Fibroblast of skin of scalp (primary cell): ENCODE measurements around the gene ZDHHC18.
"Not testable (repeated sequence)": the region's sequence is repeated elsewhere in the genome, so short reads cannot be mapped to it uniquely, and the experiment has no call there.

Experiments used
- DNase-seq: peaks from one replicate; pipeline ENCODE4 v3.0.0-alpha.2; 2013

ZDHHC18 gene

GRCh38 chr1:26791626-26792025 is 34.9 kb upstream of the ZDHHC18 start:
- no peak for DNase-seq

GRCh38 chr1:26792924-26793323 is 33.6 kb upstream of the ZDHHC18 start:
- DNase-seq = no peak

GRCh38 chr1:26794391-26794790 is 32.1 kb upstream of the ZDHHC18 start:
- DNase-seq = no peak

- no peak for DNase-seq
These were observed 28.9 kb upstream of the ZDHHC18 start for GRCh38 chr1:26797627-26798026.

- peak; percentile 67 for DNase-seq
These were observed 26.9 kb upstream of the ZDHHC18 start for GRCh38 chr1:26799479-26800142.

GRCh38 chr1:26803932-26804331 is 22.6 kb upstream of the ZDHHC18 start:
- DNase-seq = not testable (repeated sequence)

GRCh38 chr1:26810105-26810504 is 16.4 kb upstream of the ZDHHC18 start:
- peak; percentile 71 for DNase-seq

GRCh38 chr1:26811057-26811456 is 15.4 kb upstream of the ZDHHC18 start:
- DNase-seq = no peak

- DNase-seq = peak; percentile 30
These were observed 14.8 kb upstream of the ZDHHC18 start for GRCh38 chr1:26811708-26812107.

GRCh38 chr1:26814377-26814776 is 12.1 kb upstream of the ZDHHC18 start:
- DNase-seq = no peak

GRCh38 chr1:26814893-26815292 is 11.6 kb upstream of the ZDHHC18 start:
- DNase-seq = no peak

GRCh38 chr1:26820784-26821269 is 5.7 kb upstream of the ZDHHC18 start:
- DNase-seq = no peak

- no peak for DNase-seq
These were observed 3.6 kb upstream of the ZDHHC18 start for GRCh38 chr1:26822737-26823395.

- DNase-seq = no peak
These were observed 1.8 kb upstream of the ZDHHC18 start for GRCh38 chr1:26824731-26825130.

GRCh38 chr1:26827106-26827604 is 667 bp downstream of the ZDHHC18 start:
- no peak for DNase-seq

- DNase-seq = no peak
These were observed 1.2 kb downstream of the ZDHHC18 start for GRCh38 chr1:26827663-26828062.

GRCh38 chr1:26828411-26828991 is 2.0 kb downstream of the ZDHHC18 start:
- DNase-seq = no peak

- no peak for DNase-seq
These were observed 2.9 kb downstream of the ZDHHC18 start for GRCh38 chr1:26829184-26829911.

- DNase-seq = no peak
These were observed 4.6 kb downstream of the ZDHHC18 start for GRCh38 chr1:26831059-26831458.

- DNase-seq = no peak
These were observed 5.2 kb downstream of the ZDHHC18 start for GRCh38 chr1:26831546-26832248.

GRCh38 chr1:26832249-26832960 is 5.9 kb downstream of the ZDHHC18 start:
- DNase-seq = no peak
